Heart right ventricle (tissue), 16 donors: Measurements from ENCODE around the gene ATP6V1B1. TPM values are rescaled to one million over a fixed set of nuclear protein-coding genes. Genes with fewer than 3 reads are reported as not detected.

Experiments used
- ATAC-seq, 8 donors: fragments of 200-7000 bp; cut with Tn5 transposase; one replicate each; pipeline ENCODE4 v1.9.1; 2020; ENCODE audit warnings: mild to moderate bottlenecking in 8 of 8, moderate library complexity in 8 of 8, moderate number of reproducible peaks in 1 of 8
- DNase-seq, 2 donors: peaks; one replicate each; pipeline ENCODE4 v3.0.0-alpha.2; 2020
- H3K27ac ChIP-seq, 10 donors: fragments of 200-600 bp; sonication (generic) in 2 of 10; one replicate each; pipeline versions ENCODE4 v1.5.0 to v1.8.0; 2020 to 2022; ENCODE audit warnings: mild to moderate bottlenecking in 3 of 10
- H3K27me3 ChIP-seq, 7 donors: fragments of 200-600 bp; one replicate each; pipeline ENCODE4 v1.8.0; 2021 to 2022; ENCODE audit warnings: mild to moderate bottlenecking in 2 of 7
- H3K36me3 ChIP-seq, 9 donors: fragments of 200-600 bp; sonication (generic) in 1 of 9; one replicate each; pipeline versions ENCODE4 v1.5.0 to v1.8.0; 2020 to 2022; ENCODE audit warnings: mild to moderate bottlenecking in 2 of 9
- H3K4me1 ChIP-seq, 9 donors: fragments of 200-600 bp; sonication (generic) in 1 of 9; one replicate each; pipeline versions ENCODE4 v1.5.0 to v1.8.0; 2020 to 2022; ENCODE audit warnings: mild to moderate bottlenecking in 4 of 9
- H3K4me3 ChIP-seq, 10 donors: fragments of 200-600 bp; sonication (generic) in 2 of 10; one replicate each; pipeline versions ENCODE4 v1.5.0 to v1.8.0; 2020 to 2022; ENCODE audit warnings: mild to moderate bottlenecking in 7 of 10, moderate library complexity in 2 of 10
- H3K9me3 ChIP-seq, 11 donors: fragments of 200-600 bp in 10 of 11; sonication (generic) in 2 of 11; one replicate each; pipeline versions ENCODE4 v1.5.0 to v1.8.0; 2013 to 2022; ENCODE audit warnings: mild to moderate bottlenecking in 2 of 11, control low read depth in 1 of 11, moderate library complexity in 1 of 11
- WGBS, 2 donors: extraction: QIAGEN DNeasy Blood & Tissue Kit; methylation state at CpG; one replicate each; pipeline ENCODE4 v1.1.7; 2013; ENCODE audit warnings: inconsistent platforms in 1 of 2; 5-methylcytosine and 5-hydroxymethylcytosine counted together
- intact Hi-C, 10 donors: fragments of 100-400 bp; cut with DNase I; formaldehyde crosslinking; loops; one replicate each; pipeline versions ENCODE4 v1.11.1 to v1.14.2; 2022
- polyA plus RNA-seq, 2 donors: library from polyadenylated mRNA; stranded (reverse); fragments of 200-250 nt; gene quantifications; one replicate each; pipeline ENCODE4 v1.2.3, GENCODE V29; 2013
- total RNA-seq, 10 donors: library from RNA; stranded (reverse); fragmentation: NEBNext Ultra II Directional in 3 of 10; extraction: Animal tissue kit (Norgen Biotek cat#: 25700) in 3 of 10; gene quantifications; one replicate each; pipeline versions ENCODE4 v1.2.1 to v1.2.4, GENCODE V29; 2021 to 2023
- TF ChIP-seq, protein P1 (sequence below), 9 donors: fragments of 200-600 bp; sonication (generic) in 2 of 9; IDR thresholded peaks; one replicate each; pipeline versions ENCODE4 v1.5.0 to v1.8.0; 2021 to 2022; ENCODE audit warnings: antibody characterized with exemption in 9 of 9, mild to moderate bottlenecking in 5 of 9, moderate library complexity in 1 of 9
- donor health status: Arrhythmogenic right ventricular cardiomyopathy.
- donor health status: ischemic (EF 13 %, LVEDD 7.1; RV severe dilation, severe dysfunction).
- donor health status: healthy with polysubstance abuse.
- donor health status: DM: no; HTN: yes; CAD: no.
- donor health status: DM: no; HTN: no; CAD: no.
- donor health status: ischemic (EF 25% LVEDD 6.9; RV normal size, moderate dysfunction).
- donor health status: ischemic (EF 25% LVEDD 5.7; RV mildly dilated, moderate dysfunction).
- donor health status: healthy.
- donor health status: DM: yes; HTN: yes; CAD: no.
- donor health status: Ischemic cardiomyopathy.
- donor health status: ischemic (EF 35%, LVEDD 5.7; RV mildly dilated, moderate dysfunction).
- donor health status: nonischemic (EF 11% LVEDD 7.7; RV severe dilation, severe dysfunction).
- donor health status: DM: yes; HTN: yes; CAD: no.
- donor health status: PGD.
- donor health status: ischemic (EF 29% LVEDD 5.4; RV normal size, mild dysfunction).
- donor health status: nonischemic (EF 23%, LVEDD 6.1; RV moderate dilation, normal function).

Gene ATP6V1B1
- total and polyA plus RNA-seq, 12 donors, result 0.28 to 6.4 (median 0.88) TPM; not detected in 4

DNA sequence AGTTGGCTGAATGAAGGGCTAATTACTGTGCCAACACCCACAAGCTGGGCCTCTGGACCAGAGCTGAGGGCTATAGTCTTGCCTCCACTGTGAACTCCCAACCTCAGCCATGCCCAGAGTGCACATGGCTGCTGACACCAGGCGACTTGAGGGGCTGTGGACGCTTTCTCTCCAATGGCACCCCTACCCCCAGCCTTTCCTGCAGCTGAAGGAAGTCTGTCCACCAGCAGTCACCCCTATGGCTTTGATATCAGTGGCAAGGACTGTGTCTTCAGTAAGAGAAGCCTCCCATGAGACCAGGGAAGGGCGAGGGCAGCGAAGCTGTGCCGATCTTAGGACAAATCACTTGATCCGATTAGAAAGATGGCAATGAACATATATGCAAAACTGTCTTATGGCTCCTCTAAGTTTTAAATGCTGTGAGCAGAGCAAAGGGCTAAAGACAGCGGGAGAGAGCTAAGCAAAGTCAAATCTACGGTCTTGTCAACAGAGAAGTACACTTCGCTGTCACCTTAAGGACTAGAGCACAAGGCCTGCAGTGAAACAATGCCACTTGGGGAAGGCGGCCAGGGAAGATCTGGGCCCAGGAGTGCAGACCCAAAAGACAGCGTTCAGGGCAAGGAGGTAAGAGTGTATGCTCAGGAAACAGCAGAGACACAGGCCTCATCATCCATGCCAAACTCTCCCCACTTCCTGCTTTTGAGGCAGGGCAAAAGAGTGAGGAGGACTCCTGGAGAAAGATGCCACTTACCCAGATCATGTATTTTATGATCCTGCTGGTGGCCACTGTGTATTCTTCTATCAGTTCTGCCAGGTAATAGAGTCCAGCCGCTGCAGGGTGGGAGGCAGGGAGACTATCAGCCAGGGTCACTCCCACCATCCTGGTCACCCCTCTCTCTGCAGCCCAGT is 57.5 kb downstream of the ATP6V1B1 start:
- Histone ChIP-seq H3K36me3 (peaks cover 0 to 47% (median 25%) of the 10 kb centered on the region in 9 donors), H3K27ac (peak overlapping the region in 4 of 10 donors; percentile 3 to 92 (median 81)), H3K9me3 (no peaks in the 10 kb centered on the region), H3K4me3 (peak overlapping the region in 8 of 10 donors; percentile 70 to 100 (median 98)), H3K27me3 (no peaks in the 10 kb centered on the region), H3K4me1 (peaks cover 9 to 38% (median 25%) of the 10 kb centered on the region in 9 donors)
- TF ChIP-seq, protein P1, sequence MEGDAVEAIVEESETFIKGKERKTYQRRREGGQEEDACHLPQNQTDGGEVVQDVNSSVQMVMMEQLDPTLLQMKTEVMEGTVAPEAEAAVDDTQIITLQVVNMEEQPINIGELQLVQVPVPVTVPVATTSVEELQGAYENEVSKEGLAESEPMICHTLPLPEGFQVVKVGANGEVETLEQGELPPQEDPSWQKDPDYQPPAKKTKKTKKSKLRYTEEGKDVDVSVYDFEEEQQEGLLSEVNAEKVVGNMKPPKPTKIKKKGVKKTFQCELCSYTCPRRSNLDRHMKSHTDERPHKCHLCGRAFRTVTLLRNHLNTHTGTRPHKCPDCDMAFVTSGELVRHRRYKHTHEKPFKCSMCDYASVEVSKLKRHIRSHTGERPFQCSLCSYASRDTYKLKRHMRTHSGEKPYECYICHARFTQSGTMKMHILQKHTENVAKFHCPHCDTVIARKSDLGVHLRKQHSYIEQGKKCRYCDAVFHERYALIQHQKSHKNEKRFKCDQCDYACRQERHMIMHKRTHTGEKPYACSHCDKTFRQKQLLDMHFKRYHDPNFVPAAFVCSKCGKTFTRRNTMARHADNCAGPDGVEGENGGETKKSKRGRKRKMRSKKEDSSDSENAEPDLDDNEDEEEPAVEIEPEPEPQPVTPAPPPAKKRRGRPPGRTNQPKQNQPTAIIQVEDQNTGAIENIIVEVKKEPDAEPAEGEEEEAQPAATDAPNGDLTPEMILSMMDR (IDR thresholded peaks at IDR 0.05), result no peak
- DNase-seq (no peak), ATAC-seq (no peak)
- intact Hi-C loops, result no loop called here
- 89 to 91% methylated on average over 12 of the region's 12 CpGs for WGBS, 2 donors

- DNase-seq, result no peak
- WGBS, 2 donors, result 0 to 1% methylated on average over 49 of the region's 49 CpGs
Observed at GRCh38 chr2:70994009-70994698, 58.5 kb downstream of the ATP6V1B1 start.

DNA sequence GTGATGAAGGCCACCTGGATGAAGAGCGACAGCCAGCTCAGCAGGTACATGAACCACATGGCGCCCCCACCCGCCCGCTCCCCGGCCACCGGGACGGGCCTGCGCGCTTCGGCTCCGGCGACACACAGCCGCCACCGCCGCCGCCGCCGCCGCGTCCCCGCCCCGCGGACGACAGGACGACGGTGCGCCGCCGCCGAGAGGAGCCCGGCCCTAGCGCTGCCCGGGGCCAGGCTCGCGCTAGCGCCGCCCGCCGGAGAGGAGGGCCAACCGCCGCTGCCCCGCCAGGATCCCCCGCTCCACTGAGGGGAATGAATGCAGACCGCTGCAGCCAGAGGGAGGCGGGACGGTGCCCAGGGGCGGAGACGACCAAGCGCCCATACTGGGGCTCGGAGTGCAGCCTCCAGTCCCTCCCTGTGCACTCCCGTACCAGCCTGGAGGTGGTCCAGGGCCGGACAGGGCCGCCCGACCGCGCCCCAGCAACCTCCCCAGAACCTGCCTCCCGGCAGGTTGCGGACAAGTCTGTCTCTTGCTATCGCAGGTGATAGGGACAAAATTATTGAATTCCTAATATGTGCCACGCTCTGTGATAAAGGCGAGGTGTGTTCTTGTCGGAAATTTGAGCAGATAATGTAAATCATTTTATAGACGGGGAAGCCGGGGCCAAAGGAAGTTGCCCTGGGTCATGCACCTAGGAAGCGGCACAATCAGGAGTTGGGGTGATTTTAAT is 59.2 kb downstream of the ATP6V1B1 start, which contains the start of gene TEX261:
Gene TEX261 (minus strand): TSS at position 175 of the 727 bp plus-strand sequence. CDS start 116 bp downstream, at position 59.
- peaks cover 0 to 30% (median 8%) of the 10 kb centered on the region in 9 donors for H3K36me3 ChIP-seq
- peak within 1 kb of the TSS; percentile 70 to 100 (median 98) for H3K4me3 ChIP-seq
- H3K9me3 ChIP-seq, result no peaks in the 10 kb centered on the region
- H3K27ac ChIP-seq, result peak within 1 kb of the TSS in 9 of 10 donors; percentile 75 to 94 (median 87)
- ATAC-seq (peak; percentile 97 to 99 (median 98)), DNase-seq (peak; percentile 89 to 92)
- no peaks in the 10 kb centered on the region for H3K27me3 ChIP-seq
- H3K4me1 ChIP-seq, result peaks cover 7 to 31% (median 20%) of the 10 kb centered on the region in 9 donors
- intact Hi-C loops, result loop anchor here in 1 of 10 donors (5.0 kb wide), 1 partner anchor 67 kb away; no protein-coding TSS in a partner anchor
- 0 to 1% methylated on average over 38 to 65 of the region's 65 CpGs for WGBS, 2 donors
- TF ChIP-seq, protein P1 (IDR thresholded peaks at IDR 0.05), result peak; percentile 57 to 91 (median 80)

More at GRCh38 chr2:70994009-70994698, 58.5 kb downstream of the ATP6V1B1 start:
- Histone ChIP-seq H3K9me3 (no peaks in the 10 kb centered on the region), H3K36me3 (peaks cover 0 to 37% (median 15%) of the 10 kb centered on the region in 9 donors), H3K4me1 (peaks cover 7 to 31% (median 20%) of the 10 kb centered on the region in 9 donors), H3K27ac (peak overlapping the region in 9 of 10 donors; percentile 75 to 94 (median 87)), H3K27me3 (no peaks in the 10 kb centered on the region), H3K4me3 (peak overlapping the region; percentile 70 to 100 (median 98))
- ATAC-seq, result peak; percentile 14 to 32 (median 24)
- TF ChIP-seq, protein P1 (IDR thresholded peaks at IDR 0.05), result no peak
- intact Hi-C loops, result no loop called here
